ENCODE measurements around the gene CHST2.

Gene CHST2

GRCh38 chr3:143089965-143090364, 29.6 kb upstream of the CHST2 start:
- no peak for TF ChIP-seq CTCF (IDR thresholded peaks at IDR 0.05; ENCODE audit: low read depth, low read length)
- H3K4me3 ChIP-seq (replicated peaks in 1 of 2; ENCODE audit: low read depth in 2 of 2, low read length in 2 of 2), result no peak overlapping the region
- DNase-seq (ENCODE audit: low read depth in 2 of 2), result no peak

GRCh38 chr3:143090486-143090885, 29.1 kb upstream of the CHST2 start:
- no peak overlapping the region for H3K4me3 ChIP-seq (replicated peaks in 1 of 2; ENCODE audit: low read depth in 2 of 2, low read length in 2 of 2)
- DNase-seq (ENCODE audit: low read depth in 2 of 2), result no peak
- no peak for TF ChIP-seq CTCF (IDR thresholded peaks at IDR 0.05; ENCODE audit: low read depth, low read length)

DNA sequence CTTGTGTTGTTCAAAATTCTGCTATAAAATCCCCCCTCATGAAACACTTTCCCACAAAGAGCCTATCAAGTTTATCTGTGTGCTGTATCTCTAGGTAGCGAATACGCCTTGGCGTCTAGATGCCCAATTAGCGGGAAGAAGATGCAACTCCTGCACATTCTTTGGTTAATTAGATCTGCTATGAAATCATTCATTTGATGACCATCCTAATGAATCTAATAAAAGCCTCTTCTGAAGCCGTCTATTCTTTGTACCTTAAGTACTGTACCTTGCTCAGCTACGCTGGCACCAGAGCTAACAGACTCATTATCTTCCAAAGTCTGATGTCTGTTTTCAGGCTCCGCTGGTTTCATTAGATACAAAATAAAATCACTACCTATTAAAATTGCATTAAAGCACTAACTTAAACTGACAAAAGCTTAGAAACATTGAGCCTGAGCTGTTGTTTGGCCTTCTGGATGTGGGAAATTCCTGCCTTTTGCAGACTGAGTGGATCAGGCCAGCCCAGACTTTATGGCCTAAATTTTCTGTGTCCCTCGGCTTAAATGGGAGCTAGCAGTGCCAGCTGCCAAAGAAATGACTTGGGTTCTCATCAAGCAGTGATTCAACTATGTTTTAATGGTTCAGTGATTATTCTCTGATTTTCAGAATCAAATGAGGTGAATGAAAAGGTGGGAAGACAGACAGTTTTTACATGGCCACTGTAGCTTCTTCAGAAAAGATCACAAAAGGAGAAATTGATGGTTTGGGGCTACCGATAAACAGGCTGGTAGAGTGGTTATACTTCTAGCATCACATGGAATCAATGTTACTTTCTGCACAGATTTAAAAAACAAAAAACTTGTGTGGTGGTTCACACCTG, 28.4 kb upstream of the CHST2 start:
- no peak for DNase-seq (ENCODE audit: low read depth in 2 of 2)
- H3K4me3 ChIP-seq (replicated peaks in 1 of 2; ENCODE audit: low read depth in 2 of 2, low read length in 2 of 2), result no peak overlapping the region
- TF ChIP-seq CTCF (IDR thresholded peaks at IDR 0.05; ENCODE audit: low read depth, low read length), result no peak

DNA sequence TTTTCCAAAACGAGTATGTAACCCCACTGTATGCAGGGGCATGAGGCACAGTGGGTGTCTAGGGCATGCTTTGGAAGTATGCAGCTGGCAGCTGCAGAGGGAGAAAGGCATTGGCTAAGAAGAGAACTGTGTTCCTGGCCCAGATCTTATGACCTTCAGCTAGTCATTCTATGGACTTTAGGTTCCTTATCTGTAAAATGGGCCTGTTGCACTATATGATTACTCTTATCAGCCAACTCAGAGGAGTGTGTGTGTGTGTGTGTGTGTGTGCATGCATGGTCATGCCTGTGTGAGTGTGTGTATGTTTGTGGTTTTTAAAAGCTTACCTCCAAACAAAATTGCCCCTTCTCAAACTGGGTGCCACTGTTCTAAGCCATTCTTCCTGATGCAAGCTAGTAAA, 27.4 kb upstream of the CHST2 start:
- no peak for TF ChIP-seq CTCF (IDR thresholded peaks at IDR 0.05; ENCODE audit: low read depth, low read length)
- H3K4me3 ChIP-seq (replicated peaks in 1 of 2; ENCODE audit: low read depth in 2 of 2, low read length in 2 of 2), result no peak overlapping the region
- DNase-seq (ENCODE audit: low read depth in 2 of 2), result no peak

DNA sequence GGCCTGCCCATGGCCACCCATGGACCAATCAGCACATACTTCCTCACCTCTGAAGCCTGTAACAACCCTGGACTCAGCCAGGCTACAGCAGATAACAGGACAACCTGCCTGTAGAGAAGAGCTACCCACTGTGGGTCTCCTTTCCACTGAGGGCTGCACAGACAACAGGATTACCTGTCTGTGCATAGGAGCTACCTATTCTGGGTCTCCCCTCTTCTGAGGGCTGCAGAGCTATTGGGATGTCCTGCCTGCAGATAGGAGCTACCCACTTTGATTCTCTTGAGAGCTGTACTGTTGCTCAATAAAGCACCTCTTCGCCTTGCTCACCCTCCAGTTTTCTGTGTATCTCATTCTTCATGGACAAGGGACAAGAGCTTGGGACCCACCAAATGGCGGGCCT, 23.8 kb upstream of the CHST2 start:
- H3K4me3 ChIP-seq (replicated peaks in 1 of 2; ENCODE audit: low read depth in 2 of 2, low read length in 2 of 2), result no peak overlapping the region
- no peak for TF ChIP-seq CTCF (IDR thresholded peaks at IDR 0.05; ENCODE audit: low read depth, low read length)
- DNase-seq (ENCODE audit: low read depth in 2 of 2), result no peak

DNA sequence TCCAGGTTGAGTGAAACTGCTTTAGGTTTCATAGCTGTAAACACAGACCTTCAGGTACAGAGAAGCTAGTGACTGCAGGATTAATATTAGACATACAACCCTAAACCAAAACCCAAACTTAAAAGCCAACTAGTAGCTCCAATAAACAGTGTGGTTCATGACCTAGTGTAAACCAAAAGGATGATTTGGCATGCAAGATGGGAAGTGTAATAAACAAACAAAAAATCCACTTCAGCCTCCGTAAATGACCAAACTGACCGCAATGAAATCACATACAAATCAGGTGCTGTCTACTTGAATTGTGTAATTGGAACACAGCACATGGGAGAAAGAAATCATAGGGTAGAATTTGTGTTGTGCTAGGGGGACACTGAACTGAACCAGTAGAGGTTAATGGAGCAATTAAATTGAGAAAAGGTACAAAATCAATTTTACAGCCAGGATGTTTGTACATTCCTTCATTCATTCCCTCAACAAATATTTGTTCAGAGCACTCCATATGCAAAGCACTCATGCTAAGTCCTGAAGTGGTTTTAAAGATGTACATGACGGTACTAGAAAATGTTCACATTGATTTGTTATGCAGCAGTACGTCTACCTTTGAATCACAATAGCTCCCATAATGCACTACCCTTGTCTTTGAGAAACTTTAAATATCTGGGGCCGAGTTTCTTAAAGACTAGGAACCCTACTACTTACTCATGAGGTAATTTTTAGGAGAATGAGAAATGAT, 21.4 kb upstream of the CHST2 start:
- no peak overlapping the region for H3K4me3 ChIP-seq (replicated peaks in 1 of 2; ENCODE audit: low read depth in 2 of 2, low read length in 2 of 2)
- no peak for DNase-seq (ENCODE audit: low read depth in 2 of 2)
- TF ChIP-seq CTCF (IDR thresholded peaks at IDR 0.05; ENCODE audit: low read depth, low read length), result no peak

All from cardiac fibroblast (primary cell).